ENCODE results near the gene MEGF10. TPM values are rescaled to one million over a fixed set of nuclear protein-coding genes. Genes with fewer than 3 reads are reported as not detected.

MEGF10 gene
- total and polyA plus RNA-seq, 2 of the 8 experiments (the other 6 are each of a cell fraction or from before 2014, with no cell fraction given) = 38.2 to 53.1 TPM

GRCh38 chr5:127359502-127359901 is 68.9 kb downstream of the MEGF10 start:
- CTCF ChIA-PET (ENCODE audit: partially characterized antibody) = interaction anchor here (0.6 to 2.4 kb wide), 6 partner anchors 15 to 133 kb away, joined by 3 to 15 read pairs (median 6); no protein-coding TSS in a partner anchor
- H3K79me1 ChIP-seq (ENCODE audit: low read depth, low read length) = no peaks in the 10 kb centered on the region

More at GRCh38 chr5:127359502-127359901, 68.9 kb downstream of the MEGF10 start:
- H2AK5ac ChIP-seq (ENCODE audit: low read depth, low read length) = no peak overlapping the region
- no peak overlapping the region for H2AFZ ChIP-seq (ENCODE audit: low read length)
- H3K27ac ChIP-seq (ENCODE audit: low read depth, low read length) = no peak overlapping the region
- H3K9ac ChIP-seq (replicated peaks in 1 of 4; ENCODE audit: extremely low read depth in 1 of 4, low read depth in 3 of 4, low read length in 3 of 4) = no peak overlapping the region
- H3K14ac ChIP-seq (ENCODE audit: insufficient read length) = no peak overlapping the region
- POLR2A ChIA-PET (ENCODE audit: partially characterized antibody) = no interaction called here
- no peak for FAIRE-seq
- no peak overlapping the region for H2BK5ac ChIP-seq (ENCODE audit: low read depth, low read length)
- WGBS, 2 experiments (ENCODE audit: extremely low coverage in 1 of 2, insufficient coverage in 1 of 2, insufficient read length in 1 of 2, insufficient replicate concordance in 2 of 2, low coverage in 1 of 2, low lambda C conversion rate in 2 of 2, missing lambda C conversion rate in 1 of 2) = 85% methylated on average over 2 of the region's 2 CpGs; no CpG with 5 or more reads in 1 of the 2 experiments
- H3K23me2 ChIP-seq (ENCODE audit: low read depth, low read length) = no peaks in the 10 kb centered on the region
- TF ChIP-seq SP2 (IDR thresholded peaks at IDR 0.05; ENCODE audit: low read length) (no peak), KDM5A (IDR thresholded peaks at IDR 0.05; ENCODE audit: low read length) (no peak)
- H2BK20ac ChIP-seq (ENCODE audit: low read length) = no peak overlapping the region
- H4K8ac ChIP-seq (ENCODE audit: extremely low read depth, insufficient read depth, low read length) = no peak overlapping the region
- no peak overlapping the region for H3K23ac ChIP-seq (ENCODE audit: insufficient read length)
- H3K79me2 ChIP-seq (ENCODE audit: control insufficient read depth in 1 of 2, insufficient read depth in 2 of 2, low read length in 2 of 2) = peaks cover 0 to 4% of the 10 kb centered on the region in 2 experiments; a peak in 2 of 4 replicates
- H3K4ac ChIP-seq (replicated peaks; ENCODE audit: insufficient read length, low read depth, low read length) = no peak overlapping the region
- no peaks in the 10 kb centered on the region for H3K9me3 ChIP-seq (ENCODE audit: insufficient read depth in 2 of 2, low read depth in 1 of 2, low read length in 1 of 2)
- no peaks in the 10 kb centered on the region for H3K27me3 ChIP-seq (replicated peaks in 1 of 4; ENCODE audit: control insufficient read depth in 3 of 4, extremely low read depth in 1 of 4, insufficient read depth in 3 of 4, low read length in 3 of 4)
- H3K36me3 ChIP-seq (ENCODE audit: control insufficient read depth in 2 of 4, insufficient read depth in 4 of 4, low read length in 3 of 4) = no peaks in the 10 kb centered on the region
- no peak overlapping the region for H3K4me2 ChIP-seq (ENCODE audit: insufficient read depth in 1 of 2, low read depth in 2 of 2, low read length in 2 of 2)
- no peak overlapping the region for H3K56ac ChIP-seq (replicated peaks; ENCODE audit: insufficient read length, low read depth, low read length)
- H4K5ac ChIP-seq (ENCODE audit: insufficient read length, low read depth, low read length) = no peak overlapping the region
- no peak overlapping the region for H2BK15ac ChIP-seq (ENCODE audit: low read length)
- no peak overlapping the region for H2BK12ac ChIP-seq (ENCODE audit: low read depth, low read length)
- H4K91ac ChIP-seq (replicated peaks; ENCODE audit: insufficient read length, low read length) = no peak overlapping the region
- H2BK120ac ChIP-seq (replicated peaks; ENCODE audit: low read depth, low read length) = no peak overlapping the region
- DNase-seq (ENCODE audit: low read depth in 1 of 2, low spot score in 2 of 2) = no peak
- no peaks in the 10 kb centered on the region for H4K20me1 ChIP-seq (replicated peaks in 1 of 2; ENCODE audit: control insufficient read depth in 1 of 2, insufficient read depth in 2 of 2, low read length in 2 of 2)
- H3K4me1 ChIP-seq (replicated peaks in 1 of 4; ENCODE audit: control insufficient read depth in 3 of 4, insufficient read depth in 4 of 4, low read length in 3 of 4) = peaks cover 0 to 4% (median 0%) of the 10 kb centered on the region in 4 experiments; a peak in 1 of 7 replicates
- no peak overlapping the region for H3K4me3 ChIP-seq (ENCODE audit: extremely low read depth in 1 of 4, insufficient read depth in 2 of 4, low read depth in 3 of 4, low read length in 4 of 4)
- H3K18ac ChIP-seq (ENCODE audit: extremely low read depth, low read length) = no peak overlapping the region

All from H1 (cell line).